OCI-LY3 (cell line): Measurements from ENCODE around the gene PPP2R2D.

Source experiments
- EZH2phosphoT487 ChIP-seq: fragments of 200-600 bp; shearing (Covaris generic); IDR thresholded peaks from 2 replicates; pipeline ENCODE4 v1.6.1; 2018; ENCODE audit warnings: antibody characterized with exemption, mixed run types, low read depth
- TF ChIP-seq, protein P1 (sequence below): fragments of 200-600, 300-600 bp; sonication (generic); IDR thresholded peaks from 2 replicates; pipeline ENCODE4 v1.5.1; 2014; ENCODE audit warnings: antibody characterized with exemption, low read length, low read depth

DNA sequence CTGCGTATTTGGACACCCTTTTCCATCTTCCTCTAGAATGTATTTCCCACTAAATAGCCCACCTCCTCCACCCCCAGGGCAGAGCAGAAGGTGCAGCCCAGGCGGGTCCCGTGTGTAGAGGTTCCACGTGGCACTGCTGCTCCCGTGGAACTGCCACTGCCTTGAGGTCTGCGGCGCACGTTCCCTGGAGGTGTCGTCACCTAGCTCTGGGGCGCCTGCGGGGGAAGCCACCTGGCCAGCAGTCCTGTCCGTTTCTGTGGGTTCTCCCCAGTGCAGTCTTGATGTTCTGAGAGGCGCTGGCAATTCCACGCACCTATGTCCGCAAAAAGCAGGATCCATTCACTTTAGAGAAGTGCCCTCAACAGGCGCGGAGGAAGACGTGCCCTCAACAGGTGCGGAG lies 59.0 kb downstream of the PPP2R2D start:
- TF ChIP-seq, protein P1, sequence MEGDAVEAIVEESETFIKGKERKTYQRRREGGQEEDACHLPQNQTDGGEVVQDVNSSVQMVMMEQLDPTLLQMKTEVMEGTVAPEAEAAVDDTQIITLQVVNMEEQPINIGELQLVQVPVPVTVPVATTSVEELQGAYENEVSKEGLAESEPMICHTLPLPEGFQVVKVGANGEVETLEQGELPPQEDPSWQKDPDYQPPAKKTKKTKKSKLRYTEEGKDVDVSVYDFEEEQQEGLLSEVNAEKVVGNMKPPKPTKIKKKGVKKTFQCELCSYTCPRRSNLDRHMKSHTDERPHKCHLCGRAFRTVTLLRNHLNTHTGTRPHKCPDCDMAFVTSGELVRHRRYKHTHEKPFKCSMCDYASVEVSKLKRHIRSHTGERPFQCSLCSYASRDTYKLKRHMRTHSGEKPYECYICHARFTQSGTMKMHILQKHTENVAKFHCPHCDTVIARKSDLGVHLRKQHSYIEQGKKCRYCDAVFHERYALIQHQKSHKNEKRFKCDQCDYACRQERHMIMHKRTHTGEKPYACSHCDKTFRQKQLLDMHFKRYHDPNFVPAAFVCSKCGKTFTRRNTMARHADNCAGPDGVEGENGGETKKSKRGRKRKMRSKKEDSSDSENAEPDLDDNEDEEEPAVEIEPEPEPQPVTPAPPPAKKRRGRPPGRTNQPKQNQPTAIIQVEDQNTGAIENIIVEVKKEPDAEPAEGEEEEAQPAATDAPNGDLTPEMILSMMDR, result no peak
- TF ChIP-seq EZH2phosphoT487, result no peak
